GM23338 (cell line): Measurements from ENCODE around the gene CFAP74.

ENCODE experiments used
- JUNB ChIP-seq: IDR thresholded peaks from one replicate; pipeline ENCODE4 v1.6.1; 2016; ENCODE audit warnings: antibody characterized with exemption; ENCODE audit not compliant: unreplicated experiment
- TF ChIP-seq, protein P1 (sequence below): IDR thresholded peaks from one replicate; pipeline ENCODE4 v1.6.1; 2018; ENCODE audit warnings: antibody characterized with exemption; ENCODE audit not compliant: unreplicated experiment

DNA sequence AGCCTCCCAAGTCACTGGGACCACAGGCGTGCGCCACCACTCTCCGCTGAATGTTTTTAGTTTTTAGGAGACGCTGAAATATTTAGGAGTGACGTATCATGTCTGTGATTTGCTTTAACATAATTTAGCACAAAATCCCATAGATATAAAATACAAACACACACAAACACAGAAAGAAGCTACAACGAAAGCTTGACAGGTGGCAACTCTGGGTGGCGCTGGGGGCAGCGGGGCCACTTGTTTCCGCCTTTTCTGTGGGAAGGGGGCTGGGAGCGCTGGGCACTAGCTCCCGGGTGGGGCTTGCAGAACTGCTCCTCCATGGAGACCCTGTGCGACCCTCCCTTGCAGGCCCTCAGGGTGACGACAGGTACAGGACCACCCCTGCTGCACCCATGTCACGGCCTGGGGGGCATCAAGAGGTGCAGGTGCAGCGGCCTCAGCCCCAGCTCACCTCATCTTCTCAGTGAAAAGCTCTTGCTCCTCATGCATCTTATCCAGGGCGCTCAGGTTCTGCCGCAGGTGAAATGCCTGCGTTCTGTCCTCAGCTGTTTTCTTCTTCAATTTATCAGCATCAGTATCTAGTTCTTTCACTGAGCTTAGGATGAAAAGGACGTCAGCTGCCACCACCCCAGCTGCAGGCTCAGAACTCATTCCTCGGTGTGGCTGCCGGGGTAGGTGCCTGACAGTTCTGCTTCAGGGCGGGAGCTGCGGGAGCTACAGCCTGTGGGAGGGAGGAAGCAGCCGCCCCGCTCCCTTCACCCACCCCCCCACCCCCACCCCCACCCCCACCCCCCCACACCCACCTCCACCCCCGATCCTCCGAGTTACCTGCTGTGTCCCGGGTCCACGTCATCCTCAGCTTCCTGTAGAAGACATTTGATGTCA, 15.3 kb downstream of the CFAP74 start:
- TF ChIP-seq, protein P1, sequence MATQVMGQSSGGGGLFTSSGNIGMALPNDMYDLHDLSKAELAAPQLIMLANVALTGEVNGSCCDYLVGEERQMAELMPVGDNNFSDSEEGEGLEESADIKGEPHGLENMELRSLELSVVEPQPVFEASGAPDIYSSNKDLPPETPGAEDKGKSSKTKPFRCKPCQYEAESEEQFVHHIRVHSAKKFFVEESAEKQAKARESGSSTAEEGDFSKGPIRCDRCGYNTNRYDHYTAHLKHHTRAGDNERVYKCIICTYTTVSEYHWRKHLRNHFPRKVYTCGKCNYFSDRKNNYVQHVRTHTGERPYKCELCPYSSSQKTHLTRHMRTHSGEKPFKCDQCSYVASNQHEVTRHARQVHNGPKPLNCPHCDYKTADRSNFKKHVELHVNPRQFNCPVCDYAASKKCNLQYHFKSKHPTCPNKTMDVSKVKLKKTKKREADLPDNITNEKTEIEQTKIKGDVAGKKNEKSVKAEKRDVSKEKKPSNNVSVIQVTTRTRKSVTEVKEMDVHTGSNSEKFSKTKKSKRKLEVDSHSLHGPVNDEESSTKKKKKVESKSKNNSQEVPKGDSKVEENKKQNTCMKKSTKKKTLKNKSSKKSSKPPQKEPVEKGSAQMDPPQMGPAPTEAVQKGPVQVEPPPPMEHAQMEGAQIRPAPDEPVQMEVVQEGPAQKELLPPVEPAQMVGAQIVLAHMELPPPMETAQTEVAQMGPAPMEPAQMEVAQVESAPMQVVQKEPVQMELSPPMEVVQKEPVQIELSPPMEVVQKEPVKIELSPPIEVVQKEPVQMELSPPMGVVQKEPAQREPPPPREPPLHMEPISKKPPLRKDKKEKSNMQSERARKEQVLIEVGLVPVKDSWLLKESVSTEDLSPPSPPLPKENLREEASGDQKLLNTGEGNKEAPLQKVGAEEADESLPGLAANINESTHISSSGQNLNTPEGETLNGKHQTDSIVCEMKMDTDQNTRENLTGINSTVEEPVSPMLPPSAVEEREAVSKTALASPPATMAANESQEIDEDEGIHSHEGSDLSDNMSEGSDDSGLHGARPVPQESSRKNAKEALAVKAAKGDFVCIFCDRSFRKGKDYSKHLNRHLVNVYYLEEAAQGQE = no peak
- TF ChIP-seq JUNB = no peak
